GM19193 (cell line): ENCODE measurements around the gene FCRL4.

Source experiments
- POLR2A ChIP-seq: IDR thresholded peaks from 4 replicates; pipeline ENCODE4 v1.6.1; 2011; ENCODE audit not compliant: insufficient read depth, insufficient read length; ENCODE audit errors: extremely low read depth

Gene FCRL4

GRCh38 chr1:157597959-157598667 is at the start of gene FCRL4:
TSS of gene FCRL4 (minus strand) at chr1:157598085. CDS start at chr1:157597944, 141 bp downstream.
- no peak for TF ChIP-seq POLR2A

- no peak for TF ChIP-seq POLR2A
Measured at GRCh38 chr1:157646144-157646543, 48.3 kb upstream of the FCRL4 start.

DNA sequence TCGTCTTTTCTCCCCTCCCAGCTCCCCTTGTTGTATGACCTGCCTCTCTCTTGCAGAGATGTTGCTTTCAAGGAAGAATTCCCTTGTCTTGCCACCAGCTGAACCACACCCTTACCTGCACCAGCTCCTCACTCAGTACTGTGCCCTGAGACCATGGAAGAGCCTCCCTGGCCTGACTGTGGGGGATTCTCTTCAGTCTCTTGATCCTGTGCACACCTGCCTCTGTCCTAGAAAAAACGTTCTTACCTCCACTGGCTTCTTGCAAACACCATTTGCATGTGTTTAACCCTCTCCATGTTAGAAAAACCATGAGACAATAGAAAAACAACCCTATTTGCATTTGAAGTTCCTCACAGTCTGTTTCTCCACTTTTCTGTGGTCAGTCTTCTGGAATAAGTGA is 43.3 kb upstream of the FCRL4 start:
- TF ChIP-seq POLR2A: no peak

DNA sequence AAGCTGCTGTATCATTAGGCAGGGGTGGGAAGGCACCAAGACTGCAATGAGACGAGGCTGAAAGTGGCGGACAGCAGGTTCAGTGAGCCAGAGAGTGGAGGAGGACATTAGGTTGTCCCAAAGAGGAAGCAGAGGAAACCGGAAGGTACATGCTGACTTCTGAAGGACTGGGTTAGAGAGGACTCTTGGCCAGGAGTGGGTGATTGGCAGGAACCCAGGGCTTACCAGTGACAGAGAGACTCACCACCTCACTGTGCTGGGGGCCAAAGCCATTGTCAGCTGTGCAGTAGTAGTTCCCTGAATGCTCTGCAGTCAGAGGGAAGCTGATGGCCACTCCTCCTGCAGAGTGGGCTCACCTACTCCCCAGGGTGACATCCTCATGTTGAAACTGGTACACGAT is 41.9 kb upstream of the FCRL4 start:
- no peak for TF ChIP-seq POLR2A

- no peak for TF ChIP-seq POLR2A
Measured at GRCh38 chr1:157628773-157629172, 30.9 kb upstream of the FCRL4 start.

DNA sequence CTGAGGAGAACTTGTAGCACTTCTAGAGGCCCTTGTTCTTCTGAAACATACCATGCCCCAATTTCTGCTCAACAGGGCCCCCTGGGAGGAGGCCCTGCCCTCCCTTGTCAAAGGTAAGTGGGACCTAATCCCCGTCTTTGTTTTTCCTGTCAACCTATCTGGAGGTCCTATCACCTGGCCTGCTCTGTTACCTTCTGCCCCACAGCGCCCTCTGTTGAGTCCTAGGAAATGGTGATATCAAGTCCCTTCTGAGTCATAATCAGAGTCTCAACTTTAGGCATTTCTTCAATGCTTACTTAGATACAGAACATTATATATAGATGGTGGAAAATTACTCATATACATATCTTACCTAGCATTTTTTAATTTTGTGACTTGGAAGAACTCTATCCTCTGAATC is 28.2 kb upstream of the FCRL4 start:
- no peak for TF ChIP-seq POLR2A

DNA sequence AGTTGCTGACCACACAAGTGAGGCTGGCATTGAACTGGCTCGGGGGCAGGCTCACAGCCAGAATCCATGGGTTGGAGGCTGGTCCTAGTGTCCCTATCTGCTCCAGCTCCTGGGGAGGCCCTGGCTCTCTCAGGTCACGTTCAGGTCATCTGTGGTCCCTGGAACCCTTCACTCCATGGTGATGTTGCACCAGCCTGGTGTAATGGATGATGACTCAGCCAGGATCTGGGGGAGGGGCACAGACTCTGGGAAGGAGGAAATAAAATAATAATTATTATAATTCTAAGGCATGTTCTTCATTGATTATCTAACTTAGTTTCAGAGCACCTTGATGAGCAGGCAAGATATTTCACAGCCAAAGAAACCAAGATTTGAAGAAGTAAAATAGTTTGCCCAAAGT is 26.6 kb upstream of the FCRL4 start:
- no peak for TF ChIP-seq POLR2A

DNA sequence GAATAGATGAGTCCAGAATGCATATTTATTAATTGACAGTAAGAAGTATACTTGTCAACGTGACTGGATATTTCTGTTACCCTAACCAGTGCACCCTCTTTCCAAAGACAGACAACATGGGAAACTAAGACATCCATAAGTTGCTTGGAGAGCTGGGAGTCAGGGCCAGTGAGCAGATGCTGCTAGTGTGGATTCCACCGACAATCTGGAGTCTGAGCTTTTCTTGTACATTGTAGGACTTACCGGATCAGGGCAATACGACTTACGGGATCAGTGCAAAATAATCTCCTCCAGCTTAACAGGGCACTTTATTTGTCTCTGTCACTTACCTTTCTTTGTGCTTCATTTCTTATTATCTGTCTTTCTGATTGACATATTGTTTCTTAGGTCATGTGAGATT is 24.6 kb upstream of the FCRL4 start:
- no peak for TF ChIP-seq POLR2A

- TF ChIP-seq POLR2A: no peak
Measured at GRCh38 chr1:157618190-157618589, 20.3 kb upstream of the FCRL4 start.

DNA sequence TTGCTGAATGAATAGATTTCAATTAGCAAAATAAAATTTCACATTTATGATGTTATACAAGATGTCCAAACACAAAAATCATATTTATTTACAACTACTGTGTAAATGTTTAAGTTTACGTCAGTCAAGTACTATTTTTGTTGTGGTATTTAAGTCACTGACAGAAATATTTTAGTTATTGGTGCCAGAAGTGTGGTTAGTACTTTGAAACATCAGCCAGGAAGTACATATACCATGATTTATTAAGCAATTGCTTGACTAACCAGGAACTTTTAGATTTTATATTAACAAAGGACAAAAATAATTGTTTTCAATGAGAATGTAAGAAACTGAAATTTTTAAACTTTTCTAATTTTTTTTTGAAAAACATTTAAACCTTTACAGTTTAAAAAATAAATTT is 2.4 kb upstream of the FCRL4 start:
- no peak for TF ChIP-seq POLR2A

GRCh38 chr1:157596384-157596783 is 1.5 kb downstream of the FCRL4 start:
- TF ChIP-seq POLR2A: no peak

DNA sequence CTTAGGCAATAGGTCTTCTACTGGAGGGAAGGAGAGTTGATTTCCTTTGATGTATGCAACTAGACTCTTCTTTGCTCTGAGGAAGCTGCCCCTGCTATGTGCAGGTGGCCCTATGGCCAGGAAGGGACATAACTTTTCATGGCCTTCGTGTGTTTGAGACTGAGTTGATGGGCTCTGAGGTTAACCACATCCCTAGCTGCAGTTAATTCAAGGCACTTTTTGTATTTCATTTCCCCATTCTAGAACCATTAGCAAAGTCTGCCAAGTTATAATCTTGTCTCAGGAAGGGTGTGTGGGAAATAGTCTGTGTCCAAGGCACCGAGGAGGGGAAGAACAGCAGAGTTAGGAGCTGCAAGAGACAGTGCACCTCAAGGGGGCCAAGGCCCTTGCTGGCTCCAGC is 2.5 kb downstream of the FCRL4 start:
- no peak for TF ChIP-seq POLR2A

- TF ChIP-seq POLR2A: no peak
Measured at GRCh38 chr1:157585984-157586383, 11.9 kb downstream of the FCRL4 start.

GRCh38 chr1:157584503-157584902 is 13.4 kb downstream of the FCRL4 start:
- TF ChIP-seq POLR2A: no peak

DNA sequence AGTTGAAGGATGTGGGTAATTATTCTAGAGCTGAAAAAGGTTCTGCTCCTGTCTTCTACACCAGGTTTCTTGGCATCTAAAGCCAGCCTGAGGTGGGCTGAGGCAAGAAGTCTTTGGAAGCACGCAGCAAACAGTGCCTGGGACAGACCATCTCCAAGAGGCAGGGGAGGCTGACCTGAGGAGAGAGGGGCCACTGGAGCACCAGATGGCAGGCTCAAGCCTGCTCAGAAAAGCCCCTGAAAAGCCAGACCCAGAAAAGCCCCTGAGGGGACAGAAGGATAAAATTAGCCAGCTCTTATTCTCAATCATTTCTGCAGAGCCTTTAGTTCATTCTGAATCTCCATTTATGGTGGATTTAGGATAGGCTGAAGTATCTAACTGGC is 17.1 kb downstream of the FCRL4 start:
- TF ChIP-seq POLR2A: no peak

GRCh38 chr1:157580179-157580827 is 17.6 kb downstream of the FCRL4 start:
- no peak for TF ChIP-seq POLR2A
